GM10248 (cell line): ENCODE data around the gene ATP1A4.
A peak's percentile ranks its signal among the peaks of the same experiment; 100 is the strongest.

Experiments used
- CTCF ChIA-PET: fragments of 300-600 bp; sonication (Branson Sonifier 250); formaldehyde crosslinking; extraction: SDS; loops from one replicate; lab custom pipeline; 2021; ENCODE audit warnings: antibody characterized with exemption; lab: Yijun Ruan, JAX
- POLR2A ChIA-PET: fragments of 350-650 bp; sonication (Branson Sonifier 250); formaldehyde crosslinking; extraction: SDS; loops from one replicate; lab custom pipeline; 2020; ENCODE audit warnings: antibody characterized with exemption; lab: Yijun Ruan, JAX
- DNase-seq: peaks from one replicate; pipeline ENCODE4 v3.0.0; 2012; ENCODE audit errors: extremely low spot score
- CTCF ChIP-seq: IDR thresholded peaks from 2 replicates; pipeline ENCODE4 v1.5.1; 2012; ENCODE audit warnings: mild to moderate bottlenecking, low read depth; ENCODE audit errors: extremely low read depth, missing control alignments, control extremely low read depth

Gene ATP1A4

GRCh38 chr1:160168609-160169369 is 17.4 kb downstream of the ATP1A4 start:
- ChIA-PET POLR2A (no interaction called here), CTCF (interaction anchor here (0.9 to 2.9 kb wide), 12 partner anchors 11 to 208 kb away, joined by 3 to 12 read pairs (median 4); no protein-coding TSS in a partner anchor)
- TF ChIP-seq CTCF: no peak
- no peak for DNase-seq

DNA sequence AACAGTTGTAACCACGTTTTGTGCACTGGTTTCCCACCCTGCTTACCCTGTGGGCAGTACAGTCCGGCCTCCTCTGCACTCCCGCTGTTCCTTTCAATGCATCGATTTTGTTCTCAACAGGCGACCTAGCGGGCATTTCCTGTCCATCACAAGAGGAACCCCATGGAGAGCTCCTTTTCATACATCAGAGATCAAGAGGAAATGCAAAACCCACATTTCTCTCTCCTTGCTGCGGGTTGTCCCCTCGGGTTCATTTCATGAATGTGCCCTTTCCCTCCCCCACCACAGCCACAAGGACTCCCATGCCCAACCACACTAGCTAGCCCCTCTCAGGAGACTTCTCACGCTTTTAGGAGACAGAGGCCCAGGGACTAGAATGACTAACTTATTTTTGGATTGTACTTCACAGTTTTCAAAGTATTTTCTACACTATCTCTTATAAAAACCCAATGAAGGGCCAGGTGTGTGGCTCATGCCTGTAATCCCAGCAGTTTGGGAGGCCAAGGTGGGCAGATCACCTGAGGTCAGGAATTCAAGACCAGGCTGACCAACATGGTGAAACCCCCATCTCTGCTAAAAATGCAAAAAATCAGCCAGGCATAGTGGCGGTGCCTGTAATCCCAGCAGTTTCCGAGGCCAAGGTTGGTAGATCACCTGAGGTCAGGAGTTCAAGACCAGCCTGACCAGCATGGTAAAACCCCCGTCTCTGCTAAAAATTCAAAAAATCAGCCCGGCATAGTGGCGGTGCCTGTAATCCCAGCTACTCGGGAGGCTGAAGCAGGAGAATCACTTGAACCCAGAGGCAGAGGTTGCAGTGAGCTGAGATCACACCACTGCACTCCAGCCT is 18.4 kb downstream of the ATP1A4 start:
- peak; percentile 46 for DNase-seq
- ChIA-PET CTCF (interaction anchor here (0.9 to 3.4 kb wide), 12 partner anchors 10 to 207 kb away, joined by 3 to 12 read pairs (median 5); no protein-coding TSS in a partner anchor), POLR2A (no interaction called here)
- TF ChIP-seq CTCF: no peak

DNA sequence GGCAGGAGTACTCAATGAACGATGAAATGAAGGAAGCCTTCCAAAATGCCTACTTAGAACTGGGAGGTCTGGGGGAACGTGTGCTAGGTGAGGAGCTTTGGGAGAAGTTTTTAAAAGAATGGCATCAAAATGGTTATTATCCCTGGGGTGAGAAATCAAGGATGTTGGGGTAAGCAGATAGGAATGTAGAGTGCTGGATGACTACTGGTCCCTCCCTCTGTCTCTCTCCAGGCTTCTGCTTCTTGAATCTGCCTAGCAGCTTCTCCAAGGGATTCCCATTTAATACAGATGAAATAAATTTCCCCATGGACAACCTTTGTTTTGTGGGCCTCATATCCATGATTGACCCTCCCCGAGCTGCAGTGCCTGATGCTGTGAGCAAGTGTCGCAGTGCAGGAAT is 20.0 kb downstream of the ATP1A4 start:
- CTCF ChIA-PET: interaction anchor here (1.5 to 3.4 kb wide), 2 partner anchors 22 to 70 kb away, joined by 4 to 11 read pairs; no protein-coding TSS in a partner anchor

GRCh38 chr1:160171980-160172379 is 20.6 kb downstream of the ATP1A4 start:
- TF ChIP-seq CTCF: no peak
- ChIA-PET POLR2A (no interaction called here), CTCF (interaction anchor here (1.1 to 3.4 kb wide), 4 partner anchors 16 to 194 kb away, joined by 3 to 11 read pairs (median 4); no protein-coding TSS in a partner anchor)
- no peak for DNase-seq

More for the DNA sequence above, 20.0 kb downstream of the ATP1A4 start:
- no peak for DNase-seq
- no peak for TF ChIP-seq CTCF
- POLR2A ChIA-PET: no interaction called here

GRCh38 chr1:160177231-160177630 is 25.8 kb downstream of the ATP1A4 start:
- CTCF ChIA-PET: interaction anchor here (1.0 kb wide), 2 partner anchors 16 to 200 kb away, joined by 3 read pairs; no protein-coding TSS in a partner anchor
- TF ChIP-seq CTCF: no peak
- no peak for DNase-seq
- POLR2A ChIA-PET: no interaction called here

DNA sequence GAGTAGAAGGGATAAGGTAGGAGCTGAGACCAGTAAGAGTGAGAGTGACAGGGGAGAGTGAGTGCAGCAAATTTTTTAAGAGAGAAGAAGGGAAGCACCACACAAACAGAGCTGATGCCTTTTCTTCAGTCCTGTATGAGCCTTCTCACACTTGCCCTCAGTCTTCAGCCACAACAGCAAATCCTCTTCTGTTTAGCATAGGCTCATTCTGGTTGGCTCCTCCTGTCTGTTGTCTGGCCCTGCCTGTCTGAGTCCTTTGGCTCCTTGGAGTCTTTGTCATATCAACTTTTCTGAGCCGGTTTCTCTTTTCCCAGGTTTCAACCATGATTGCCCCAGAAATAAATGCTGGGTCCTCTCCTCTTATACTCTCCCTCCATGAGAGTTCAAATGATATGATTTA is 26.3 kb downstream of the ATP1A4 start:
- ChIA-PET POLR2A (no interaction called here), CTCF (interaction anchor here (1.0 kb wide), 2 partner anchors 16 to 199 kb away, joined by 3 read pairs; no protein-coding TSS in a partner anchor)
- TF ChIP-seq CTCF: no peak
- no peak for DNase-seq
